Measurements from ENCODE around the gene USP15.
"Not testable (repeated sequence)": the region's sequence is repeated elsewhere in the genome, so short reads cannot be mapped to it uniquely, and the experiment has no call there.

Gene USP15

GRCh38 chr12:62335796-62336195 is 75.6 kb downstream of the USP15 start:
- TF ChIP-seq CTCF (IDR thresholded peaks at IDR 0.05; ENCODE audit: extremely low read depth, insufficient read depth, missing control alignments), result no peak
- in situ Hi-C loops (cut with MboI; ENCODE audit: low pct_unique_long_range_greater_than_20kb, low sequenced_read_pairs, unreplicated experiment), result no loop called here
- DNase-seq (ENCODE audit: low spot score), result no peak

- DNase-seq (ENCODE audit: low spot score); in situ Hi-C loops (cut with MboI; ENCODE audit: low pct_unique_long_range_greater_than_20kb, low sequenced_read_pairs, unreplicated experiment): not testable (repeated sequence)
Observed at GRCh38 chr12:62337643-62338042, 77.4 kb downstream of the USP15 start.

GRCh38 chr12:62342614-62343303 is 82.6 kb downstream of the USP15 start:
- in situ Hi-C loops (cut with MboI; ENCODE audit: low pct_unique_long_range_greater_than_20kb, low sequenced_read_pairs, unreplicated experiment); DNase-seq (ENCODE audit: low spot score): not testable (repeated sequence)

- in situ Hi-C loops (cut with MboI; ENCODE audit: low pct_unique_long_range_greater_than_20kb, low sequenced_read_pairs, unreplicated experiment); DNase-seq (ENCODE audit: low spot score): not testable (repeated sequence)
Observed at GRCh38 chr12:62343304-62344120, 83.3 kb downstream of the USP15 start.

GRCh38 chr12:62344731-62345556 is 84.7 kb downstream of the USP15 start:
- in situ Hi-C loops (cut with MboI; ENCODE audit: low pct_unique_long_range_greater_than_20kb, low sequenced_read_pairs, unreplicated experiment); DNase-seq (ENCODE audit: low spot score): not testable (repeated sequence)

GRCh38 chr12:62345667-62346066 is 85.5 kb downstream of the USP15 start:
- TF ChIP-seq CTCF (IDR thresholded peaks at IDR 0.05; ENCODE audit: extremely low read depth, insufficient read depth, missing control alignments), result no peak
- DNase-seq (ENCODE audit: low spot score), result no peak
- in situ Hi-C loops (cut with MboI; ENCODE audit: low pct_unique_long_range_greater_than_20kb, low sequenced_read_pairs, unreplicated experiment), result no loop called here

GRCh38 chr12:62346817-62347216 is 86.6 kb downstream of the USP15 start:
- no peak for TF ChIP-seq CTCF (IDR thresholded peaks at IDR 0.05; ENCODE audit: extremely low read depth, insufficient read depth, missing control alignments)
- DNase-seq (ENCODE audit: low spot score), result no peak
- in situ Hi-C loops (cut with MboI; ENCODE audit: low pct_unique_long_range_greater_than_20kb, low sequenced_read_pairs, unreplicated experiment), result no loop called here

- no peak for TF ChIP-seq CTCF (IDR thresholded peaks at IDR 0.05; ENCODE audit: extremely low read depth, insufficient read depth, missing control alignments)
- in situ Hi-C loops (cut with MboI; ENCODE audit: low pct_unique_long_range_greater_than_20kb, low sequenced_read_pairs, unreplicated experiment), result no loop called here
- no peak for DNase-seq (ENCODE audit: low spot score)
Observed at GRCh38 chr12:62347922-62348650, 87.9 kb downstream of the USP15 start.

All from GM13977 (cell line).